HG03378 (cell line): ENCODE results near the gene OSBP2.

Experiments
- ATAC-seq: cut with Tn5 transposase; IDR thresholded peaks from one replicate; pipeline ENCODE4 v1.9.1; 2021; ENCODE audit warnings: mild to moderate bottlenecking, moderate library complexity; ENCODE audit not compliant: unreplicated experiment

The OSBP2 gene

DNA sequence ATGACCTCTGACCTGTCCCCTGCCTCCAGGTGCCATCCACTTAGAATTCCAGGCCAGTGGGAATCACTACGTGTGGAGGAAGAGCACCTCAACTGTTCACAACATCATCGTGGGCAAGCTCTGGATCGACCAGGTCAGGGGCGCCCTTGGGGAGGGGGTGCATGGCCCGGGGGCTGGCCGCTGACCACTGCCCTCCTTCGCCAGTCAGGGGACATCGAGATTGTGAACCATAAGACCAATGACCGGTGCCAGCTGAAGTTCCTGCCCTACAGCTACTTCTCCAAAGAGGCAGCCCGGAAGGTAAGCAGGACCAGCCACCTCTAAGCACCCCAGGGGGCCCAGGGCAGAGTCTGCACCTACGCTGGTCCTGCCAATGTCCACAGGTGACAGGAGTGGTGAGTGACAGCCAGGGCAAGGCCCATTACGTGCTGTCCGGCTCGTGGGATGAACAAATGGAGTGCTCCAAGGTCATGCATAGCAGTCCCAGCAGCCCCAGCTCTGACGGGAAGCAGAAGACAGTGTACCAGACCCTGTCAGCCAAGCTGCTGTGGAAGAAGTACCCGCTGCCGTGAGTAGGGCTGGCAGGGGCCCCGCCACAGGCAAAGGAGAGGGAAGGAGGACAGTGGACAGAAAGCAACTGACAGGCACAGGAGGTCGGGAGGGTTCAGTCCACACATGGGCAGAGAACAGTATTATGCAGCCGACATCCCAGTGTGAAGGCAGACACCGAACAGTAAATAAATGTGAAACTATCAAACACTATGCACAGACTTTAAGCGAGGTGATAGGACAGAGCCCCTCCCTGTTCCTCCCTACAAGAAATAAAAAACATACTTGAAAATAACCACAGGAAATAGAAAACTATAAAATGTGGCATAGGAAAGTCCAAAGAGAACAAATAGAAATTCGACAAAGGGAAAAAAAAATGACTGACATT, 199.0 kb downstream of the OSBP2 start:
- no peak for ATAC-seq

DNA sequence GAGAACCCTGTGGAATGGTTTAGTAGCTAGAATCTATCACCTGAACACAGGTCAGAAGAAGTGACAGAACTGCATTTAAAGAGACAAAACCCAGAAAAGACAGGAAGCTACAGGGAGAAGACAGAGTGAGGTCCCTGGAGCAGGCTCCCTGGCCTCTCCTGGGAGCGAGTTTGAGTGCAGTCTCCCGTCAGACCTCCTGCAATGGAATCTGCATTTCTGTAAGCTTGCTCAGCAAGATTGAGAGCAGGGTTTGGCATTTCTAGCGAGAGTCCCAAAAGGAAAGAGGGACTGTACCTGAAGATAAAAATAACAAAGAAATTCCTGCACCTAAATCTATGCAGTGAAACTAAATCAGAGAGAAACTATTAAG, 199.7 kb downstream of the OSBP2 start:
- ATAC-seq = no peak

DNA sequence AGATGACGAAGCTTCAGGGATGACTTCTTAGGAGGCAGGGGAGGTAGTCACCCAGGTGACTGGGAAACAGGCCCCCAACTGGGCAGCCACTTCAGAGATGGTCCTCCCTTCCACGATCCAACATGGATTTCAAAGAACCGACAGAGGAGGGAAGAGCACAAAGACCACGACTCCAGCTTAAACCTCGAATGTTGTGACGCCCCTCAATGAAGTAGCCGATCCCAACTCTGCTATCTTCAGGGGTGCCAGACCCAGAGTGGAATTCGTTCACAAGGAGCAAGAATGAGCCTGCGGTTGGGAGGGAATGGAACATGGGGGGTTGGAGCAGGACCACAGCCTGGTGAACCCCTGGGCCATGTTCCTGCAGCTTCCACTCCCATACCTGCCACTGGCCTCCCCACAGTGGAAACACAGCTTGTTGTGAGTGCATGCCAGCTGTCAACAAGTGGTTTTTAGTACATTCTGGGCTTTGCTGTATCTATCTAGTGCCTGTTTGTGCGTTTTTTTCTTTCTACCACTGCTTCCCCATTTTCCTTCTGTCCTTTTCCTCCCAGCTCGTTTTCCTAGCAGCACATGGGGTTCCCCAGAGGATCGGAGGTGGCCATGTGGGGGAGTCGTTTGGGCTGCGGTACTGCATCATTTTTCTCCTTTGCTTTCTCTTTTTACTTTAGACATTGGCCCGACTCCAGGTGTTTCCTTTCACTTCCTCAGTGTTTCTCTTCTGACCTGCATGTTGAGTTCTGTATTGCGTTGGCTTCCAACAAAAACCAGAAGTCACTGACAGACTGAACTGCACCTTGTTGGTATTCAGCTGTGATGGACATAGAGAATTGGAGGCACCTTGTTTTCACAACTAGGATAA, 208.1 kb downstream of the OSBP2 start:
- ATAC-seq = no peak

DNA sequence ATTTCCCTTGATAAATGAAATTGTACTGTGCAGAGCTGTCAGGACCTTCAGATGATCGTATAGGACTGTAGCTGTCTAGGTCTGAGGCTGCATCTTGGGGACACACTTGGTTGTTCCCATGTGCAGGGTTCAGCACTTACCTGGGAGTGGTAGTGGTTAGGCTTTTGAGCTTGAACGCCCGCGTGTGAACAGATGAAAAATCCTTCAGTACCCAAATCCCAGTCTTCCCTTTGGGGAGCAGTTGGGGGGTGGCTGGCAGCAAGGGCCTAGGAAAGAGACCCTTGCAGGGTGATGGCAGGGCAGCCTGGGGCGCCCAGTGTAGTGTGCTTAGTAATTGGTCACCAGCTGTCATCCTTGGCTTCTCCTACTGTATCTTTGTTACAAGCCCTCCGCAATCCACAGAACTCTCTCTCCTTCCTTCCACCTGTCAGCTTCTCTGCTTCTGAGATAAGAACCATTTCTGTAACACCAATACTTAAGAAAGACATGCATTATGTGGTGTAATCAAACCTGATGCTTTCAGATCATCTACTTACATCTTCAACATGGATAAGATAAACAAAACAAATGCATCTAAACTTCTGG, 209.3 kb downstream of the OSBP2 start:
- ATAC-seq = no peak

DNA sequence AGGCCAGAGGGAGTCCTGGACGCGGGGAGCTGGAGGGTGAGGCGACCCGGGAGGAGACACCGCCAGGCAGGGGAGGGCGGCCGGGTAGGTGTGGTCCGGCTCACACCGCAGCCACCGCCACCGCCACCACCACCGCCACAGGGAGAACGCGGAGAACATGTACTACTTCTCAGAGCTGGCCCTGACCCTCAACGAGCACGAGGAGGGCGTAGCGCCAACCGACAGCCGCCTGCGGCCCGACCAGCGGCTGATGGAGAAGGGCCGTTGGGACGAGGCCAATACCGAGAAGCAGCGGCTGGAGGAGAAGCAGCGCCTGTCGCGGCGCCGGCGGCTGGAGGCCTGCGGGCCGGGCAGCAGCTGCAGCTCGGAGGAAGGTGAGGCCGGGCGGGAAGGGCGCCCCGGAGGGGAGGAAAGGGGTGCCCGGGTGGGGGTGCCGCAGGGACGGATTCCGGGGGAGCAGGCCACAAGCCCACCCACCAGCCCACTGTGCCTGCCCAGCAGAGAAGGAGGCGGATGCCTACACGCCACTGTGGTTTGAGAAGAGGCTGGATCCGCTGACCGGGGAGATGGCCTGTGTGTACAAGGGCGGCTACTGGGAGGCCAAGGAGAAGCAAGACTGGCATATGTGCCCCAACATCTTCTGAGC, 211.1 kb downstream of the OSBP2 start:
- ATAC-seq = no peak

DNA sequence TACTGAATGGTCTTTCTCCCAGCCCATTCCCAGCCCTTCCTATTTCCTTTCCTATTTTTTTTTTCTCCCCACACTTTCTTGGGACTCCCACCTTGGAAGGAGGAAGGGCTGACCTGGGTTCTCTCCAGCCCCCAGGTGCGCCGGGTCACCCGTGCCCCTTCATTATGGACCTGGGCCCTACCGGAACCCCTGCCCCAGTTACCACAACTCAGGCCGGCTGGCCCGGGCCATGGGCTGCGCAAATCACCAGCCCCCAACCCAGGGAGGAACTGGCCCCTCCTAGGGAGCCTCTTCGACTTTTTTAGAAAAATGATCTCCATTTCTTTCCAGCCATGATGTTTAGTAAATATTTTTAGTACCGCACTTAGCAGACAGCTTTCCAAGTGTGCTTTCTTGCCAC, 211.7 kb downstream of the OSBP2 start:
- ATAC-seq = no peak

DNA sequence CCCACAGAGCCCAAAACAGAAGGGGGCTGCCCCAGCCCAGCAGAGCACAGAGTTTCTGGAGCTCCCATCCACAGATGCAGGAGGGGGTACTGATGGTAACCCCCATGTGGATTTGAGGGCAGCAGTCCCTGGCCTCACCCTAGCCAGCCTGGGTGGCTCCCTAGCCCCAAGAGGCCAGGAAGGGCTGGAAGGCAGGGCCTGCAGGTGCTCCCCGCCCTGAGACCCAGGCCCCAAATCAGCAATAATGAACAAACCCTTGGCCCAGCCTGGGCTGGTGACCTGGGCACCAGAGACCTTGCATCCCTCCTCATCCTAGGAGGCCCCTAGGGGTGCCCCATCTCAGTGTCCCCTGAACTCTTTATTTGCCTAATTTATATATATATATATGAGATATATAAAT, 212.3 kb downstream of the OSBP2 start:
- ATAC-seq = no peak

DNA sequence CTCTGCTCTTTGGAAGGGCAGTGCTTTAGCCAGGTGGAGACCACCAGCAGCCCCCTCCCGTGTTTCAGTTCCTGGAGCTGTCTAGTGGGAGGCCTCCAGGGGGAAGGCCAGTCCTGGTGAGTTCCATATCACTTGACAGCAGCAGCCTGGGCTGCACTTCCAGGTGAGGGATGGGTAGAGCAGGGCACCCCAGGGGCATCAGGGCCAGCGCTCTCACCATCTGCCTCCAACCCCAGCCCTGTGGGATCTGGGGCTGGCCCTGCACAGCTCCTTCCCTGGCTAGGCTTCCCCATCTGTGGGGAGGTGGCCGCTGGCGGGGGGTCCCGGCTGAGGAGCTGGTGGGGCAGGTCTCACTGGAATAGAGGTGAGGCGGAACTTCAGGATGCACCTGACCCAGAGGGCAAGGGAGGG, 213.4 kb downstream of the OSBP2 start:
- no peak for ATAC-seq

DNA sequence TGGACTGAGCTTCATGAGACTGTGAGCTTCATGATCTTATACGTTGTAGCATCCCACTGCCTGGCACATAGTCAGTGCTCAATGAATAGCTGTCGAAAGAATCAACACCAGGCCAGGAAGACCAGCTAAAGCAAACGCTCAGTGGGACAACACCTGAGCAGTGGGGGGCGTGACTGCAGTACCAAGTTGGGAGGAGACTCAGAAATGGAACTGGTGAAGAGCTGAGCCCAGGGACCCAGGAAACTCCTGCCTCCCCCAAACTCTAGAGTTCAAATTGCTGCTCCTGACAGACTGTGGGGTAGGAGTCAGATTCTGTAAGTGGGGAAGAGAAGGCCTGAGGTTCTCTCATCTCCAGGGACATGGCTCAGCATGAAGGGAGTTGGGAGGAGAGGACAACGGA, 214.6 kb downstream of the OSBP2 start:
- no peak for ATAC-seq

DNA sequence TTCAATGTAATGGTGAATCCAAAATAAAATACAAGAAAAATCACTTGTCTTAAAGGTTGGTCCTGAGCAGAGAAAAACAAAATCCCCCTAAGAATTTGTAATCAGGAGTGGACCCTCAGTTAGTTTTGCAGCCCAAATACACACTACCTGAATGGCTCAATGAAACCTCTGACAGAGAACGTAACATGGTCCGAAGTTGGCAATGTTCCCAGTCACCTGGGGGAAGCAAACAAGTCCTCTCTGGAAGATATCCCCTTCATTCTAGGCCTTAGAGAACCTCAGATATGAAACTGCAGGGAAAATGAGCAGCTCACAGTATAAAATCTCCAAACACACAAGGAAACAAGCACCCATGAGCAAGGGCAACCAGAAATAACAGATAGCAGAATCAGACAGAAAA, 215.7 kb downstream of the OSBP2 start:
- ATAC-seq = no peak

DNA sequence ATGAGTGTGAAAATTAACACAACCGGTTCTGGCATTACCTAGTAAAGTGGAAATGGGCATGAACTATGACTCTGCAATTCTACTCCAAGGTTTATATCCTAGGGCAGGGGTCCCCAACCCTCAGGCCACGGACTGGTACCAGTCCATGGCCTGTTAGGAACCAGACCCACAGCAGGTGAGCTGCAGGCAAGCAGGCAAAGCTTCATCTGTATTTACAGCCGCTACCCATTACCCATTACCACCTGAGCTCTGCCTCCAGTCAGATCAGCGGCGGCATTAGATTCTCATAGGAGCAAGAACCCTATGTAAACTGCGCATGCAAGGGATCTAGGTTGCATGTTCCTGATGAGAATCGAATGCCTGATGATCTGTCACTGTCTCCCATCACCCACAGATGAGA, 224.1 kb downstream of the OSBP2 start:
- no peak for ATAC-seq

DNA sequence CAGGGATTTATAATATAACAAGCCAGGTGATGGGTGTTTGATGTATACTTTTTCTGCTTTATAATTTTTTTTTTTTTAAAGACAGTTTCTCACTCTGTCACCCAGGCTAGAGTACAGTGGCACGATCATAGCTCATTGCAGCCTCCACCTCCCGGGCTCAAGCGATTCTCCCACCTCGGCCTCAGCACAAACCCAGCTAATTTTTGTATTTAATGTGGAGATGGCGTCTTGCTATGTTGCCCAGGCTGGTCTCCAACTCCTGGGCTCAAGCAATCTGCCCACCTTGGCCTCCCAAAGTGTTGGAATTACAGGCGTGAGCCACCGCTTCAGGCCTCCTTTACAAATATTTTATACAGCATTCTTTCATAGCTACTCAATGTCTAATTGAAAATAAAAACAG, 225.3 kb downstream of the OSBP2 start:
- no peak for ATAC-seq

DNA sequence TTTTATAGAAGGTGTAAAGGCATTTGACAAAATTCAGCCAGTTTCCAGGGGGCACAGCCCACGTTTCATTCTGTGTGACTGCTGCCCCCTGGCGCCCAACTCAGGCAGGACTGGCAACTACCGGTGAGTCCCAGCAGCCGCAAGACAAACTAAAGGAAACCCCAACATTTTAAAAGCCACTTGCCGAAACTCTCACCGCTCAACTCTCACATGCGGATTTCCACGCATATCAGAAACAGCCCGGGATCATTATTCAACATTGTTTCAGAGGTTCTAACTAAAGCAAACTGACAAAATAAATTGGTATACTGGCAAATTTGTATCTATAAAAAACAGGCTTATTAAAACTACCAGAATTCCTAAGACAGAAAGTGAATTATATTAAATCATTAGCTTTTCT, 225.7 kb downstream of the OSBP2 start:
- ATAC-seq = no peak

DNA sequence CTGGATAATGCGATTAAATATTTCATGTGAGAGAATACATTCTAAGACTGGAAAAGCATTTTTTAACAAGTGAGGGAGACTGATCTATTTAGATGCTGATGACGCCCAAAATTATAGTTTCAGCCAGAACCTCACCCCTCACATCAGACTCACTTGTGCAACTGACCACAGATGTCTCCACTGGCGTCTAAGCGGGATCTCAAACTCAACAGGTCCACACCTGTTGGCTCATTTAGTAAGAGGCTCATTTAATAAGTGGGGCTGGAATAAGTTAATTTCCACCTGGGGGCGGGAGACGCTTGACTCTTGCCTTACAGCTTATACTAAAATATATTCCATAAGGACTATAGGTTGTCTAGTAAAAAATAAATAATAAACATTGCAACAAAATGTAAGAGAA, 226.4 kb downstream of the OSBP2 start:
- ATAC-seq = no peak

DNA sequence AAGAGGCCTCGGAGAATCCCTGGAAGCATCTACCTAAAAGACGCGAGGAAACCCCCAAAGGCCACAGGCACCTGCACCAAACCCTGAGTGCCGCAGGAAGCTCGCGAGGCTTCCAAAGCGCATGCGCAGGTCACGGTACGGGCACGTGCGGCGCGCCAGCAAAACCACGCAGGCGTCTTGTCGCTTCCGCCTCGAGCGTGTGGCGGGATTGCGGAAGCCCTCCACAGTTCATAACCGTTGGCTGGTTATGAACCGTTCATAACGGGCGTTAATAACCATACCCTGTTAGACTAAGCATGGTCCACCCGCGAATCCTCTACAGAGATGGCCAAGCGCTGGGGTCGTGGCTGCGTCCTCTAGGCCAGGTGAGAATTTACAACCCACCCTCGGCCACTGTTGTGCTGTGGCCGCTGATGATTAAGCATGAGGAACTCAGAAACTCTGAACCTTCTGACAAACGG, 227.5 kb downstream of the OSBP2 start:
- ATAC-seq = no peak

DNA sequence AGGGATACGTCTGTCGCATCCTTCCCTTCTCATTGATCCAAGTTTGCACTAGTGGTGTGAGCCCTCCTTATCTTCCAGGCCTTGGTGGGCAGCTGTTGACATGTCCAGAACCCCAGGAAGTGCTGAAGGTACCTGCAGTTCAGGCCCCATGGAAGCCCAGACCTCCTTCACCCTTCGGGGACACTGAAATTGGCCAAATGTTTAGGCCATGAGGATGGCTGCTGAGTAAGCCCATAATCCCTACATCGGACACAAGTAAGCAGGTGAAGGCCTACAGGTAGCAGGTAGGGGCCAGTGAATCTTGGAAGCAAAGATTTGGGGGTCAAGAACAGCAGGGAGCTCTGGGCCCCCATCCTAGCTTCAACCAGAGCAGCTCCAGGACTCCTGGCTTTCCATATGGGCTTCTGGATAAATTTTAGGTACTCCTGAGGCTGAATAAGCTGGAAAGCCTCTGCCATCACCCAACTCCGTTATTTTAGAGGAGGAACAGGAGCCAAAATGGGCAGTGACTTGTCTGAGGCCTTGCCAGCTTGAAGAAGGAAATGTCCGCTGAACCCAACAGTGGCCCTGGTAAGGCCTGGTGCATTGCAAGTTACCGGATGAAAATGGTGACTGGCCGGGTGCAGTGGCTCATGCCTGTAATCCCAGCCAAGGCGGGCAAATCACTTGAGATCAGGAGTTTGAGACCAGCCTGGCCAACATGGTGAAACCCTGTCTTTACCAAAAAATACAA, 228.7 kb downstream of the OSBP2 start:
- no peak for ATAC-seq

DNA sequence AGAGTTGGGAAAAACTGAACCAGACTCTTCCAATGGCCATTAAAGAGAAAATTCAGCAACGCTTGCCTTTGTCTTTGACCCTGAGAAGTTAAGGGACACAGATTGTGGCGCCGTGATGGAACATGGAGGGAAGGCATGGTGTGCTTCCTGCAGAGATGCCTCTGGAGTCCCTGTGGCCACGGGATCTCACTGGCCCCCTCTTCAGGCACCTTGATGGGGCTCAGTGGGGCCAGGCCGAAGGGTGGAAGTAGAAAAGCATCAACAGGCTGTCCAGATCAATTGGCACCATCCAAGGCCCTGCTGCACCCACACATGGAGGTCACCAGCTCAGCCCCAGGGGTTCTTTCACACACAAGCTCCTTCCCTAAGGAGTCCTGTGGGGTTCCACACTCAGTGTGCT, 231.0 kb downstream of the OSBP2 start:
- ATAC-seq = no peak

DNA sequence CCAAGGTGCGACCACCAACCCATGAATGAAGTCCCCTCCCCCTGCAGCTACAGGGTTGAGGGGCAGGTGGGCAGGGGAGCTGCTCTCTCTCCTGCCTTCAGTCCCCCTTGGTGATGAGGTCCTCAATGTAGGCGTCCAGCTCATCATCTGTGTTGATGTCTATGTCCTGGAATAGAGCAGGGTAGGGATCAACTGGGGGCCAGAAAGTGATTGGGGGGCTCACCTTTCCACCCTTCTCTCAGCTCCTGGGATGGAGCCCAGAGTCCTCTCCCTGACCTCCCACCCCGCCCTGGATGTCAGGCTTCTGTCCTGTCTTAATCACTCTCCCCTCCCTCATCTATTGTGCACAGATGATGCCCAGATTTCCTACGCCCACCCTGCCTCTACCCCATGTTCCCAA, 232.0 kb downstream of the OSBP2 start:
- no peak for ATAC-seq

DNA sequence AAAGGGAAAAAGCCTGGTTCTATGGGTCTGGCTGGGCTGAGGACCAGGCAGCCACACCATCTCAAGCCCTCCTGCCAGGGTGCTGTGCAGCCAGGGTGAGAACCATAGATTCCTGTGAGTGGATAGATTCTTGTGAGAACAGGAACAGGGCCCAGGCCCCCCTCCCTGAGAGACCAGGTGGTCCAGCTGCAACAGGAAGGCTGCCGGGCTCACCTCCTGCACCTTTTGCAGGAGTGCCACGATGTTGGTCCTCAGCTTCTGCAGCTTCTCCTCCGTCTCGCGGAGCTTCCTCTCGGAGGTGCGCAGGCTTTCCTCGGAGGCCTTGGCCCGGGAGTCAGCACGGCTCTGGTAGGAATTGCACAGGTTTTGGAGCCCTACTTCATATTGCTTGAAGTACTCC, 233.1 kb downstream of the OSBP2 start:
- no peak for ATAC-seq

DNA sequence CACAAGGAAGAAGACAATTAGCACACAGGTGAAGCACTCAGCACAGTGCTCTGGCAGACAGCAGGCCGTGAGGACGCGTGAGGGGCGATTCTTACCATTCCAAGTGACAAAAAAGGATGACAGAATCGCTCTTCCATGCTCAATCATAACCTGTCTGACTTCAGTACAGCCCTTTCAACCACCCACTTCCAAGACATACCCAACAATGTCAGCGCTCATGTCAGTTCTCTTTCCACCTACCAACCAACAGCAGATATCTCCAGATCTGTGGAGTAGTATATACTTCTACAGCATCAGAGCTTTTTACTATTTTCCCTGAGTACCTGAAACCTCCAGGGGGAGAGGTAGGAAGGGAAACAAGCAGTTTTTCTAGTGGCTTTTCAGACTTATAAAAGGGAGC, 233.7 kb downstream of the OSBP2 start:
- no peak for ATAC-seq
